NCI-H446 treated with DMSO at 0.1 percent for 48 hours (cell line): Measurements from ENCODE around the gene KCNA1.

Source experiments
- DNase-seq: peaks from one replicate; lab custom pipeline; 2025; lab: John Stamatoyannopoulos, UW

Gene KCNA1

DNA sequence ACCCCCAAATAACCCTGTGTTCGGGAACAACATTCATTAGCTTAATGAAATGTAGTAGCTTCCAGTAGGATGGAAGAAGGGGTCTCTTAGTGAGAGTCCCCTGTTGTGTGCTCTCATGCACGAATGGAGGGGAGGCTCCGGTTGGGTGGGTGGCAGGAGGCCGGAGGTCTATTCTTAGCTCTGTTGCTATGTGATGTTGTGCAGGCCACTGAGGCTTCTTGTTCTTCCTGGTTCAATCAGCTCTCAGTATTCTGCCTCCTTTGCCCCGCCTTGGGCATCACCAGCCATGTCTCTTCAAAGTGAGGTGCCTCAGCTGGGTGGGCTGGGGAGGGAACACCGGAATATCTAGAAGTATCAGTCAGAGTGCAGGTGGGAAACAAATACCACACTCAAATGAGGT, 50.8 kb downstream of the KCNA1 start:
- no peak for DNase-seq

DNA sequence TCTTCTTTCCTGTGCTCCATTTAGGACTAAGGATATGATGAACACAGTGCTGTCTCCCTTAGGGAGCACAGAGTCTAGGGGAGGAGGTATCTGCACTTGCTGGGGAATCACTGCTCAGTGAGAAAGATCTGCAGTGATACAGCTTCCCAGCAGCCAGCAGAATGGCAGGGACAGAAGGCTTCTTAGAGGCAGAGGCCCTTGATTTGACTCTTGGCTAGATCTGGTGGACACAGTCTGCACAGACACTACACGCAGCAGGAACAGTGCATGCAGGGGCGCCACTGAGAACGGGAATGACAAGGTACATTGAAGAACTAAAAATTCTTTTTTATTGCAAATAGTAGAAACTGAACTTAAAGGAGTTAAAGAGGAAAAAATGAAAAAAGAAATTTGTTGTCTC, 51.6 kb downstream of the KCNA1 start:
- DNase-seq = no peak

DNA sequence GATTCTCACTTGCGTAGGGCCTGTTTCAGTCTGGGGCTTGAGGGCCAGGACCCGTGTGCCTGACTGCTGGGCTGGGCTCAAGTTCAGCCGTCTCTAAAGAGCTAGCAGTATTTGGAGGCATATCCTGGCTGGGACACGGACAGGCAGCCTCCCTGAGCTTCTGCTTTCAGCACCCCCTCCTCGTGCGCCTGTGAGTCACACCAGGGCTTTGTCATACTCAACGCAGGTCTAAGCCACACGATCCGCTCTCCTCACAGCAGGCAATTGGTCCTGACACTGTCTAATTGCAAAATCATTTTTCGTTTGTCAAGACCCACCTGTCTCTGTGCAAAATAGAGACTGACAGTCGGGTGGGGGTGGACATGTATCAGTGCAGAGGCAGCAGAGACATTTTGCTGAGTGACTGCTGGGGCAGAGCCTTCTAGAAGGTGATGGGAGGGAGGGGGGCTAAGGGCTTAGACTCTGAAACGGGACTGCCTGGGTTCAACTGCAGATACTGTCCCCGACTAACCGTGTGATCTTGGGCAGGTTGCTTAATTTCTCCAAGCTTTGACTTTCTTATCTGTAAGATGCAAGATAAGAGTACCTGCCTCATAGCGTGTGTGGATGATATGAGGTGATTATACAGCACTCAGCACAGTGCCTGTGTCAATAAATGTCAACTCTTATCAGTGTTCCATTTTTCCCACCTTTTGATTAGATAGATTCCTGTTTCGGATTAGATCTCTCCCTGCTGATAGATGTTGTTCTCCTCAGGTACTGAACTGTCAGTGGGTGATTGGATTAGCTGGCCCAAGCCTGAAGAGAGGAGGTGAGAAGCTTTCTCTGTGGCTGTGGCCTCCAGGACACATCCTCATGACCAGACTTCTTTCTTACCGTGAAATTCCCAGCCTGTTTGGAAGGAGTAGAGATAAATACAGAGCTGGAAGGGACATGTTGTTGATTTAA, 53.1 kb downstream of the KCNA1 start:
- DNase-seq = peak; percentile 67
